HepG2 (cell line): ENCODE measurements around the gene COX4I2. TPM values are rescaled to one million over a fixed set of nuclear protein-coding genes. Genes with fewer than 3 reads are reported as not detected.

Experiments
- ATF7-NPFF ChIP-seq: sonication (generic); formaldehyde crosslinking; IDR thresholded peaks from 2 replicates; pipeline ENCODE4 v1.8.1; 2023; ENCODE audit warnings: mild to moderate bottlenecking, low read depth, missing genetic modification reagents, moderate library complexity
- BCL3 ChIP-seq: sonication (generic); formaldehyde crosslinking; IDR thresholded peaks from 2 replicates; pipeline ENCODE4 v1.5.1; 2020; ENCODE audit warnings: mild to moderate bottlenecking, missing genetic modification reagents, moderate library complexity
- ELF4 ChIP-seq: sonication (generic); formaldehyde crosslinking; IDR thresholded peaks from 2 replicates; pipeline ENCODE4 v1.5.0; 2020; ENCODE audit warnings: missing genetic modification reagents, mild to moderate bottlenecking, moderate library complexity, borderline replicate concordance
- MAF1 ChIP-seq: sonication (generic); formaldehyde crosslinking; IDR thresholded peaks from 2 replicates; pipeline ENCODE4 v1.5.0; 2020; ENCODE audit warnings: missing genetic modification reagents, borderline replicate concordance
- POLR2A ChIP-seq, 2 experiments: IDR thresholded peaks; 2 replicates each; pipeline ENCODE4 v1.6.1; 2011; ENCODE audit warnings: low read depth in 2 of 2, low read length in 2 of 2, mild to moderate bottlenecking in 1 of 2, moderate library complexity in 1 of 2; ENCODE audit not compliant: insufficient read depth in 1 of 2
- SOX6 ChIP-seq, 2 experiments: fragments of 450-650 bp in 1 of 2; sonication (generic) in 1 of 2; formaldehyde crosslinking in 1 of 2; IDR thresholded peaks; 2 replicates each; pipeline versions ENCODE4 v1.4.0 to v1.6.1; 2017 to 2020; ENCODE audit warnings: antibody characterized with exemption in 1 of 2, mild to moderate bottlenecking in 1 of 2, missing genetic modification reagents in 1 of 2
- TAF1 ChIP-seq: sonication (generic); formaldehyde crosslinking; IDR thresholded peaks from 2 replicates; pipeline ENCODE4 v1.4.0; 2020; ENCODE audit warnings: missing genetic modification reagents
- USF2 ChIP-seq, 2 experiments: sonication (generic) in 1 of 2; formaldehyde crosslinking in 1 of 2; IDR thresholded peaks; 2 replicates each; pipeline versions ENCODE4 v1.5.1 to v1.6.1; 2011 to 2020; ENCODE audit warnings: borderline replicate concordance in 1 of 2, low read depth in 1 of 2, low read length in 1 of 2, mild to moderate bottlenecking in 1 of 2, missing genetic modification reagents in 1 of 2, moderate library complexity in 1 of 2
- ZBTB42 ChIP-seq: sonication (generic); formaldehyde crosslinking; IDR thresholded peaks from 2 replicates; pipeline ENCODE4 v1.5.0; 2020; ENCODE audit warnings: mild to moderate bottlenecking, missing genetic modification reagents
- ZNF720 ChIP-seq: sonication (generic); formaldehyde crosslinking; IDR thresholded peaks from 2 replicates; pipeline ENCODE4 v1.4.0; 2020; ENCODE audit warnings: missing genetic modification reagents
- polyA plus RNA-seq, 8 experiments: library from polyadenylated mRNA; depleted of rRNA in 3 of 8; stranded (reverse) in 7 of 8; unstranded in 1 of 8; fragments of >200 nt; fragmentation: Illumina TruSeq in 4 of 8; extraction: Trizol in 4 of 8; gene quantifications; 2 replicates each; pipeline versions ENCODE4 v1.2.1 to v1.2.3, GENCODE V29; 2011 to 2016; ENCODE audit warnings: low read depth in 4 of 8, missing spikeins in 1 of 8, mixed read lengths in 1 of 8; ENCODE audit not compliant: insufficient read depth in 1 of 8
- total RNA-seq, 5 experiments: library from RNA; depleted of rRNA; stranded (reverse); fragments of >200 nt; fragmentation: Illumina TruSeq; extraction: Trizol; gene quantifications; 2 replicates each; pipeline ENCODE4 v1.2.3, GENCODE V29; 2016; ENCODE audit warnings: low read depth in 1 of 5
- TF ChIP-seq, protein P1 (sequence below): sonication (generic); formaldehyde crosslinking; IDR thresholded peaks from 2 replicates; pipeline ENCODE4 v1.5.1; 2020; ENCODE audit warnings: missing genetic modification reagents, mild to moderate bottlenecking, borderline replicate concordance

The COX4I2 gene
- total and polyA plus RNA-seq, 2 of the 13 experiments (the other 11 are each of a cell fraction or from before 2014, with no cell fraction given) = 1.1 TPM; not detected in 1

GRCh38 chr20:31673943-31674463, 36.3 kb downstream of the COX4I2 start (continued):
- TF ChIP-seq MAF1 (CRISPR knock-in tag) (no peak), POLR2A (IDR thresholded peaks at IDR 0.05; ENCODE audit: insufficient read depth in 1 of 2, low read depth in 2 of 2, low read length in 2 of 2) (peak in 1 of 2 experiments; percentile 51; a peak in 2 of 4 replicates), TAF1 (CRISPR knock-in tag) (no peak), USF2 (IDR thresholded peaks at IDR 0.05; ENCODE audit: low read depth, low read length) (no peak), USF2 (CRISPR knock-in tag; IDR thresholded peaks at IDR 0.05; ENCODE audit: borderline replicate concordance) (no peak), ZBTB42 (CRISPR knock-in tag) (no peak), ATF7-NPFF (CRISPR knock-in tag) (no peak), ZNF720 (no peak), SOX6 (IDR thresholded peaks at IDR 0.05) (no peak), SOX6 (CRISPR knock-in tag; IDR thresholded peaks at IDR 0.05) (peak; percentile 26; the same call in 1 of the 2 replicates), ELF4 (CRISPR knock-in tag) (no peak), BCL3 (CRISPR knock-in tag) (no peak)
- TF ChIP-seq, protein P1, sequence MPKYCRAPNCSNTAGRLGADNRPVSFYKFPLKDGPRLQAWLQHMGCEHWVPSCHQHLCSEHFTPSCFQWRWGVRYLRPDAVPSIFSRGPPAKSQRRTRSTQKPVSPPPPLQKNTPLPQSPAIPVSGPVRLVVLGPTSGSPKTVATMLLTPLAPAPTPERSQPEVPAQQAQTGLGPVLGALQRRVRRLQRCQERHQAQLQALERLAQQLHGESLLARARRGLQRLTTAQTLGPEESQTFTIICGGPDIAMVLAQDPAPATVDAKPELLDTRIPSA (CRISPR knock-in tag) = no peak
